HG03439 (cell line): ENCODE data around the gene ZNF70.

Source experiments
- ATAC-seq: cut with Tn5 transposase; IDR thresholded peaks from one replicate; pipeline ENCODE4 v1.9.1; 2021; ENCODE audit warnings: mild to moderate bottlenecking, moderate library complexity; ENCODE audit not compliant: unreplicated experiment

The ZNF70 gene

GRCh38 chr22:23695571-23696325 lies 55.2 kb downstream of the ZNF70 start:
- ATAC-seq = no peak

- ATAC-seq = no peak
Measured at GRCh38 chr22:23695141-23695540, 55.8 kb downstream of the ZNF70 start.

GRCh38 chr22:23693979-23694680 lies 56.8 kb downstream of the ZNF70 start:
- ATAC-seq = no peak

- ATAC-seq = no peak
Measured at GRCh38 chr22:23692598-23693291, 58.2 kb downstream of the ZNF70 start.

GRCh38 chr22:23691748-23692423 lies 59.0 kb downstream of the ZNF70 start:
- ATAC-seq = no peak

GRCh38 chr22:23690713-23691112 lies 60.2 kb downstream of the ZNF70 start, which contains the start of gene RGL4:
TSS of gene RGL4 (plus strand) at chr22:23691013. CDS start at chr22:23692031, 1,018 bp downstream.
- ATAC-seq = no peak

- no peak for ATAC-seq
Measured at GRCh38 chr22:23689414-23689813, 61.5 kb downstream of the ZNF70 start.
